ENCODE results near the gene POLD3. TPM values are rescaled to one million over a fixed set of nuclear protein-coding genes. Genes with fewer than 3 reads are reported as not detected.

POLD3 gene
- total and polyA plus RNA-seq, 10 of the 15 experiments (the other 5 are each of a cell fraction or from before 2014, with no cell fraction given), result 23.8 to 63.7 (median 38.7) TPM

DNA sequence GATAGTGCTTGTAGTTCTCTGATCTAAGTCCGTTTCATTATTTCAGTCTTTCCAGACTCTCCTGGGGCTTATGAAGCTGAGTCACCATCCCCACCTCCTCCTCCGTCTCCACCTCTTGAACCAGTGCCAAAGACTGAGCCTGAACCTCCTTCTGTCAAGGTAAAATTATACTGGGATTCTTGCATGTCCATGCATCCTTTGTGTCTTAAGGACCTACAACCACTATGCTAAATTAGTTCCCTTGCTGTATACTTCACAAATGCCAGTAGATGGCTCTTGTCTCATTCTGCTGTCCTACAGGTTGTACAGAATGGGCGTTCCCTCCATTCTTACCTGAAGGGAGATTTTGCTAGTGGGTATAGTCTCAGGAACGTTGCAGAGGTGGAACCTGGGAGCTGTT lies 42.2 kb downstream of the POLD3 start:
- no peak for FAIRE-seq
- no peak for DNase-seq (ENCODE audit: low read depth, low spot score)
- CTCF ChIA-PET, result interaction anchor here (1.1 to 1.5 kb wide), 3 partner anchors 27 to 92 kb away, joined by 3 to 4 read pairs (median 3); no protein-coding TSS in a partner anchor
- no peaks in the 10 kb centered on the region for H3K27me3 ChIP-seq (replicated peaks in 1 of 2; ENCODE audit: control insufficient read depth in 2 of 2, insufficient read depth in 2 of 2, low read length in 1 of 2)
- WGBS (ENCODE audit: insufficient coverage, insufficient replicate concordance, low lambda C conversion rate, missing lambda C conversion rate), result 83% methylated on average over 4 of the region's 4 CpGs
- peaks cover 13% of the 10 kb centered on the region for H3K4me1 ChIP-seq (ENCODE audit: control insufficient read depth, insufficient read depth, low read length)
- intact Hi-C loops (cut with micrococcal nuclease; ENCODE audit: unreplicated experiment) (no loop called here), in situ Hi-C loops (cut with MboI) (no loop called here)
- peaks cover 5 to 24% of the 10 kb centered on the region in 2 experiments for H3K36me3 ChIP-seq (ENCODE audit: control insufficient read depth in 2 of 2, insufficient read depth in 2 of 2, low read length in 1 of 2)
- no peak overlapping the region for H3K4me2 ChIP-seq (ENCODE audit: control insufficient read depth, insufficient read depth)
- H3K9ac ChIP-seq (ENCODE audit: control insufficient read depth, insufficient read depth, low read length), result no peak overlapping the region
- POLR2A ChIA-PET, result no interaction called here
- ATAC-seq, result no peak
- no peaks in the 10 kb centered on the region for H4K20me1 ChIP-seq (ENCODE audit: control insufficient read depth, insufficient read depth)
- no peak overlapping the region for H3K27ac ChIP-seq (ENCODE audit: control insufficient read depth, insufficient read depth)
- H3K79me2 ChIP-seq (ENCODE audit: control insufficient read depth, insufficient read depth, low read length), result no peaks in the 10 kb centered on the region
- RAD21 ChIA-PET (ENCODE audit: unreplicated experiment), result interaction anchor here (0.6 kb wide), 1 partner anchor 59 kb away, joined by 3 read pairs; no protein-coding TSS in a partner anchor
- TF ChIP-seq EED (IDR thresholded peaks at IDR 0.05; ENCODE audit: low read depth) (no peak), TCF3 (IDR thresholded peaks at IDR 0.05; ENCODE audit: borderline replicate concordance, insufficient read depth, low read depth, low read length) (no peak), TCF12 (IDR thresholded peaks at IDR 0.05; ENCODE audit: low read depth, low read length) (no peak), SREBF1 (IDR thresholded peaks at IDR 0.05; ENCODE audit: low read length) (no peak), NR2C2 (IDR thresholded peaks at IDR 0.05; ENCODE audit: borderline replicate concordance, control insufficient read depth, insufficient read length, low read depth) (no peak)
- TF ChIP-seq, protein P1, sequence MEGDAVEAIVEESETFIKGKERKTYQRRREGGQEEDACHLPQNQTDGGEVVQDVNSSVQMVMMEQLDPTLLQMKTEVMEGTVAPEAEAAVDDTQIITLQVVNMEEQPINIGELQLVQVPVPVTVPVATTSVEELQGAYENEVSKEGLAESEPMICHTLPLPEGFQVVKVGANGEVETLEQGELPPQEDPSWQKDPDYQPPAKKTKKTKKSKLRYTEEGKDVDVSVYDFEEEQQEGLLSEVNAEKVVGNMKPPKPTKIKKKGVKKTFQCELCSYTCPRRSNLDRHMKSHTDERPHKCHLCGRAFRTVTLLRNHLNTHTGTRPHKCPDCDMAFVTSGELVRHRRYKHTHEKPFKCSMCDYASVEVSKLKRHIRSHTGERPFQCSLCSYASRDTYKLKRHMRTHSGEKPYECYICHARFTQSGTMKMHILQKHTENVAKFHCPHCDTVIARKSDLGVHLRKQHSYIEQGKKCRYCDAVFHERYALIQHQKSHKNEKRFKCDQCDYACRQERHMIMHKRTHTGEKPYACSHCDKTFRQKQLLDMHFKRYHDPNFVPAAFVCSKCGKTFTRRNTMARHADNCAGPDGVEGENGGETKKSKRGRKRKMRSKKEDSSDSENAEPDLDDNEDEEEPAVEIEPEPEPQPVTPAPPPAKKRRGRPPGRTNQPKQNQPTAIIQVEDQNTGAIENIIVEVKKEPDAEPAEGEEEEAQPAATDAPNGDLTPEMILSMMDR (IDR thresholded peaks at IDR 0.05 in 2 of 3, conservative IDR thresholded peaks at IDR 0.05 in 1 of 3; ENCODE audit: control insufficient read depth in 2 of 3, extremely low read depth in 1 of 3, insufficient read depth in 1 of 3, low read depth in 3 of 3, low read length in 3 of 3), result peak in 1 of 3 experiments; percentile 12; a peak in 1 of 6 replicates
- TF ChIP-seq, protein P2, sequence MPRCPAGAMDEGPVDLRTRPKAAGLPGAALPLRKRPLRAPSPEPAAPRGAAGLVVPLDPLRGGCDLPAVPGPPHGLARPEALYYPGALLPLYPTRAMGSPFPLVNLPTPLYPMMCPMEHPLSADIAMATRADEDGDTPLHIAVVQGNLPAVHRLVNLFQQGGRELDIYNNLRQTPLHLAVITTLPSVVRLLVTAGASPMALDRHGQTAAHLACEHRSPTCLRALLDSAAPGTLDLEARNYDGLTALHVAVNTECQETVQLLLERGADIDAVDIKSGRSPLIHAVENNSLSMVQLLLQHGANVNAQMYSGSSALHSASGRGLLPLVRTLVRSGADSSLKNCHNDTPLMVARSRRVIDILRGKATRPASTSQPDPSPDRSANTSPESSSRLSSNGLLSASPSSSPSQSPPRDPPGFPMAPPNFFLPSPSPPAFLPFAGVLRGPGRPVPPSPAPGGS (IDR thresholded peaks at IDR 0.05; ENCODE audit: borderline replicate concordance, insufficient read depth, low read depth, low read length, poor library complexity, severe bottlenecking), result no peak
- SMC1A ChIA-PET (ENCODE audit: uncharacterized antibody, unreplicated experiment), result no interaction called here
- H2AFZ ChIP-seq (ENCODE audit: control insufficient read depth, low read depth, low read length), result no peak overlapping the region
- H3K4me3 ChIP-seq, result no peak overlapping the region
- H3K9me3 ChIP-seq (replicated peaks; ENCODE audit: control insufficient read depth, insufficient read depth, low read length), result no peaks in the 10 kb centered on the region
- no TSS peak for BruUV-seq (replicated peaks)
